ENCODE results near the gene NRG3.
"Not testable (repeated sequence)": the region's sequence is repeated elsewhere in the genome, so short reads cannot be mapped to it uniquely, and the experiment has no call there.

Gene NRG3

DNA sequence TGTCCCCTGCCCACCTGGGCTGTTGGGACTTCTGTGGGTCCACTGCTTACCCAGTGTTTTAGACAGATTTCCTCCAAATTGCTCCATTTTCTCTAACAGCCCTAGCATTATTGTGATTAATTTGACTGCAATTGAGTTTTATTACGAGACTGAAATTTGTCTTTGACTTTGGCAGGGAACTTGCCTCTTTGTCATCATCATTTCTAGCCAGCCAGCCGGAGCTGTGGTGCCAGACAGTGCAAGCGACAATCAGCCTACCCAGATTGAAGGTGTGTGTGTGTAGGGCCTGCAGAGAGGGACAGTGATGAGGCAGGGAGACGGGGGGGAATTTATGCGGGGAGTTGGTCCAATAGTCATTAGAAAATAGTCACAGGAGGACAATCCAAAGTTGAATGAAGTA lies 743.0 kb downstream of the NRG3 start:
- no peak for DNase-seq

GRCh38 chr10:82621680-82622079 lies 746.7 kb downstream of the NRG3 start:
- DNase-seq: no peak

DNA sequence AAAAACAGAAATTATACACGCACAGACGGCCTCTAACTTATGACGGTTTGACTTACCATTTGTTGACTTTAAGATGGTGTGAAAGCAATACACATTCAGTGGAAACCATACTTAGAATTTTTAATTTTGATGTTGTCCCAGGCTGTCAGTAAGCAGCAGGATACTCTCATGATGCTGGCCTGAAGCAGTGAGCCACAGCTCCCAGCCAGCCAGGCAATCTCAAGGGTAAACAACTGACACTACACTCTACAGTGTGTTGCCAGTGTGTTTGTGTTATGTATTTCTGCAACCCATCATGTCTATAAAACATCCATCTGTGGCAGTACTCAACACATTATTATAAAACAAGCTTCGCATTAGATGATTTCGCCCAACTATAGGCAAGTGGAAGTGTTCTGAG lies 747.5 kb downstream of the NRG3 start:
- no peak for DNase-seq

GRCh38 chr10:82625512-82626189 lies 750.7 kb downstream of the NRG3 start:
- no peak for DNase-seq

DNA sequence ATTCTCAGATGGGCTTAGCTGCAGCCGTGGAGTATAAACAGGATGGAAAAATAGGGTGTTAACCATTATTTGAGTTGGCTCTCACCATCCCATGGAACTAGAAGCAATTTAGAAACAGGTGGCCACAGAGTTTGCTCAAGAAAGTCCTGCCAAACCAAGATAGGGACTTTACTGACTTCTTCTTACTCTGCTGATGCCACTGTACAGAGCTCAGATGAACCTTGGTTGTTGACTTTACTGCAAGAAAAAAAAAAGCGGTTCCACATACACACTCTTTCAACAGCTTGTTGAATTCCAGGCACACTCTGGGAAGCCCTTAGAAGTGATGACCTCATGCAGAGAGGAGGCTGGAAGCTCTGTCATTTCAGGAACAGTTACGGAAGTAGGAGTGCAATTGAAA lies 753.4 kb downstream of the NRG3 start:
- no peak for DNase-seq

DNA sequence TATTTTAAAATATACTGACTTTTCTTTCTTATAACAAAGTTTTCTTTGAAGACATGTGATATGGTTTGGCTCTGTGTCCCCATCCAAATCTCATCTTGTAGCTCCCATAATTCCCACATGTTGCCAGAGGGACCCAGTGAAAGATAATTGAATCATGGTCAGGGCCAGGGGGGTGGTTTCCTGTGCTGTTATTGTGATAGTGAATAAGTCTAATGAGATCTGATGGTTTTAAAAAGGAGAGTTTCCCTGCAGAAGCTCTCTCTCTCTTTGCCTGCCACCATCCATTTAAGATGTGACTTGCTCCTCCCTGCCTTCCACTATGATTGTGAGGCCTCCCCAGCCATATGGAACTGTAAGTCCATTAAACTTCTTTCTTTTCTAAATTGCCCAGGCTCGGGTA lies 768.1 kb downstream of the NRG3 start:
- DNase-seq: no peak

GRCh38 chr10:82643601-82644000 lies 768.6 kb downstream of the NRG3 start:
- DNase-seq: no peak

DNA sequence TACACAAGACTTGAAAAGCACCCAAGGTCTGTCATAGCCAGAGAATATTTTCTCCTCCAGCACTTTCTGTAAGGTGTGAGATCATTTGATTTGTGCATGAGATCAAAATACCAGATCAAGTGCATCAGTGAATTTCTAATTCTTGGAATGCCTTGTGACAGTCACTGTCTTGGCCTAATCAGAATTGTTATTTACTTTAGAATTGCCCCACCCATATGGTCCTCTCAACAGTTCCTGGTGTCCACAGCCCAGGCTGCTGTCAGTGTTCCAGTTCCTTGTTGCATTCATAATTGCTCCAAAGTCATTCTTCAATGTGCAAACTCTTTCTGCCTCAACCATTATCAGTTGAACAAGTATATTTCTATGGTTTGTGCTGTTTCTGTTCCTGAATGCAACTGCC lies 770.2 kb downstream of the NRG3 start:
- no peak for DNase-seq

- DNase-seq: no peak
Measured at GRCh38 chr10:82653244-82654155, 778.5 kb downstream of the NRG3 start.

GRCh38 chr10:82660205-82660604 lies 785.2 kb downstream of the NRG3 start:
- no peak for DNase-seq

GRCh38 chr10:82660986-82661385 lies 786.0 kb downstream of the NRG3 start:
- no peak for DNase-seq

- no peak for DNase-seq
Measured at GRCh38 chr10:82661701-82662100, 786.7 kb downstream of the NRG3 start.

- DNase-seq: no peak
Measured at GRCh38 chr10:82668221-82668895, 793.4 kb downstream of the NRG3 start.

GRCh38 chr10:82674036-82674435 lies 799.0 kb downstream of the NRG3 start:
- DNase-seq: no peak

- DNase-seq: not testable (repeated sequence)
Measured at GRCh38 chr10:82677932-82678331, 802.9 kb downstream of the NRG3 start.

DNA sequence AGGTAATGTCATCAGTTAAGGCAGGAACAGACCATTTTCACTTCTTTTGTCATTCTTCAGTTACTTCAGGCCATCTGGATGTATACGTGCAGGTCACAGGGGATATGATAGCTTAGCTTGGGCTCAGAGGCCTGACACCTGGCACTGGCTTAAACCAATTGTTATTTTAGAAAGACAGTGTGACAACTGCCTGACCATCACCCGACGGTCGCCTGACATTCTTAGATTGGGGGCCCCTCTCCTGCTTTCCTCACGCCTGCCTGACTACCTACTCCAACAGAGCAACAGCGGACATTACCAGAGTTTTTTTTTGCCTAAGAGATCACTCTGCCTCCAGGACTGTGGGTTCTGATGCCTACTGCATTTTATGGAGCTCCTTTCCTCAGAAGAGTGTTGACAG lies 803.5 kb downstream of the NRG3 start:
- not testable (repeated sequence) for DNase-seq

DNA sequence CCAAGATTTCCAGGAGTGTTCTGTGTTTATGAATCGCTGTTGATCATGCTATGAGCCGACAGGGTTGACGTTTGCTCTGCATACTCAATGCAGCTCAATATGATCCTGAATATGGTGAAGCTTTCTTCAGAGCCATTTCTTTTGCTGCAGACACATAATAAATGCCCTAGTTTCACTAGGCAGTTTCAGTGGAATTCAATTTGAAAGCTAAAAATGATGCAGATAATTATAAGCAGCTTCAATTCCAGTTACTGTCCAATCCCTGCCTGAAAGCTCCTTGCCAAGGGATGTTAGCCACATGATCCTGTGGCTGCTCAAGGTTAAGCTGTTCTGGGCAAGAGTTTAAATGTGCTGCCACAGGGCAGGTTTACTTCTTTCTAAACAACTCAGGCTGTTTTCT lies 805.6 kb downstream of the NRG3 start:
- DNase-seq: no peak

- no peak for DNase-seq
Measured at GRCh38 chr10:82683945-82684344, 809.0 kb downstream of the NRG3 start.

GRCh38 chr10:82685087-82685486 lies 810.1 kb downstream of the NRG3 start:
- no peak for DNase-seq

DNA sequence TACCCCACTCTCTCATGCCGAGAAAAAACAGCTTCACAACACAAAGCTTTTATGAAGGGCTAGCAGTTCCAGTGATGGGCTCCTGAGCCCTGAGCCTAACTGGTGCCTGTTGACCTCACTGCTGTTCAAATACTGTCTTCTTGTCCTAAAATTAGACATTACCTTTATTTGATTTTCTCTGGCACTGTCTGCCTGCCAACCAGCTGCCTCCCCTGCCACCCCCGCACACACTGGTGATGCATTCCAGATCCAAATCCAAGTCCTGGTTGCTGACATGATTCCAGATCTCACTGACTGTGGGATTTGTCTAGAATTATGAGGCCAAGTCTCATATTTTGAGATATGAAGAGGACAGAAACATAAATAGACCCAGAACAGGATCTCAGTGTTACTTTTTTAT lies 816.2 kb downstream of the NRG3 start:
- no peak for DNase-seq

- DNase-seq: no peak
Measured at GRCh38 chr10:82692458-82692857, 817.5 kb downstream of the NRG3 start.

GRCh38 chr10:82721831-82722230 lies 846.8 kb downstream of the NRG3 start:
- DNase-seq: no peak

DNA sequence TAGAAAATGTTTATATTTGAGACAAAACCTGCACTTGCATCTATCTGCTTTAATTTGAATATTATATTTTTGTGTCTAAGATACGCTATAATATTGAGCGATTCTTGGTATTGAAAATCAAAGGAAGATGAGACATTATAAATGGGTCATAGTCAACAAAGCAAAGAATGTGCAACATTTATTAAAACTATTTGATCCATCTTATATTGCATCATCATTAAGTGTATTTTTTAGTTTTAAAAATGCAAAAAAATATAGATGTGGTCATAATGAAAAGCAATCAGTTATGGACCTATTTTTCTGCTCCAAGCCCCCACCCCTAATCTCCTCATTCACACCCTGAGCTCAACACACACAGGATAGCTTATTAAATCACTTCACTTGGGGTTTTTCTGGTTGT lies 847.3 kb downstream of the NRG3 start:
- no peak for DNase-seq

DNA sequence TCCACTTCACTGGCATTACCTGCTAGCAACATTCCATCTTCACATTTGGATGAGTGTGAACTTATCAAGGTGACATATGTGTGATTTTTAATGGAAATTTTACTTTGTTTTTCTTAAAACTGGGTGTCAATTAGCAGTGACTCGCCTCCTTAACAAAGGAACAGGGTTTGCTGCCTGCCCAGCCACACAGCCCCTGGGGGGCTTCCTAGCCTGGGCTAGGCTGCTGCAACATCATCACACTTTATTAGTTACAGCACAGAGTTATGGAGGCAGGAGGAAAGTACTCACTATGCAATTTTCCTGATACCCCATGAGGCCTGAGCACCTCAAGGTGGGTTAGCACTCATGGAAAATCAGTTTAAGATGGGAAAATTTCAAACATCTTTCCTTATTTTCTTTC lies 861.3 kb downstream of the NRG3 start:
- DNase-seq: no peak
